Small intestine (tissue), 7 donors: ENCODE measurements around the gene GATD1. TPM values are rescaled to one million over a fixed set of nuclear protein-coding genes. Genes with fewer than 3 reads are reported as not detected.

Experiments
- DNase-seq, 2 donors: peaks; one replicate each; pipeline versions ENCODE4 v3.0.0 to v3.0.0-alpha.2; 2013
- FAIRE-seq: peaks from 2 replicates; lab custom pipeline; 2012; peaks lifted over from hg19 to GRCh38; lab: Jason Lieb, UNC
- H3K27ac ChIP-seq, 3 donors: one replicate each; pipeline ENCODE4 v1.5.1; 2013; ENCODE audit warnings: low read length in 2 of 3, mild to moderate bottlenecking in 2 of 3, control low read depth in 1 of 3, inconsistent platforms in 1 of 3, low read depth in 1 of 3, moderate library complexity in 1 of 3
- H3K27me3 ChIP-seq, 3 donors: one replicate each; pipeline ENCODE4 v1.6.1; 2013; ENCODE audit warnings: low read length in 3 of 3, inconsistent platforms in 1 of 3; ENCODE audit not compliant: control insufficient read depth in 3 of 3, insufficient read depth in 3 of 3
- H3K36me3 ChIP-seq, 3 donors: one replicate each; pipeline ENCODE4 v1.6.1; 2013; ENCODE audit warnings: low read length in 3 of 3, inconsistent platforms in 1 of 3, low read depth in 1 of 3, mild to moderate bottlenecking in 1 of 3, moderate library complexity in 1 of 3; ENCODE audit not compliant: control insufficient read depth in 3 of 3, insufficient read depth in 2 of 3
- H3K4me1 ChIP-seq, 3 donors: one replicate each; pipeline ENCODE4 v1.6.1; 2013; ENCODE audit warnings: low read length in 2 of 3, inconsistent platforms in 1 of 3, low read depth in 1 of 3, mild to moderate bottlenecking in 1 of 3, moderate library complexity in 1 of 3; ENCODE audit not compliant: control insufficient read depth in 3 of 3, insufficient read depth in 2 of 3
- H3K4me3 ChIP-seq, 3 donors: one replicate each; pipeline ENCODE4 v1.5.1; 2013; ENCODE audit warnings: low read length in 3 of 3, control low read depth in 1 of 3, inconsistent platforms in 1 of 3, low read depth in 1 of 3, mild to moderate bottlenecking in 1 of 3, moderate library complexity in 1 of 3
- H3K9me3 ChIP-seq, 2 donors: one replicate each; pipeline ENCODE4 v1.6.1; 2013; ENCODE audit warnings: low read depth in 1 of 2, low read length in 1 of 2; ENCODE audit not compliant: control insufficient read depth in 2 of 2, insufficient read depth in 1 of 2
- WGBS, 3 donors: extraction: QIAGEN DNeasy Blood & Tissue Kit; methylation state at CpG; one replicate each; pipeline ENCODE4 v1.1.7; 2013; 5-methylcytosine and 5-hydroxymethylcytosine counted together
- polyA plus RNA-seq, 4 donors: library from polyadenylated mRNA; stranded (reverse) in 3 of 4; unstranded in 1 of 4; fragments of 200-250 nt in 3 of 4; fragments of 120-200 nt in 1 of 4; gene quantifications; one replicate each; pipeline versions ENCODE4 v1.2.1 to v1.2.3, GENCODE V29; 2013
- donor health status: healthy with polysubstance abuse.
- donor health status: control.
- donor health status: control.
- donor health status: Bipolar disorder and iron deficiency.
- donor health status: healthy.

The GATD1 gene
- polyA plus RNA-seq, 4 donors: 12.2 to 55.6 (median 29.8) TPM

DNA sequence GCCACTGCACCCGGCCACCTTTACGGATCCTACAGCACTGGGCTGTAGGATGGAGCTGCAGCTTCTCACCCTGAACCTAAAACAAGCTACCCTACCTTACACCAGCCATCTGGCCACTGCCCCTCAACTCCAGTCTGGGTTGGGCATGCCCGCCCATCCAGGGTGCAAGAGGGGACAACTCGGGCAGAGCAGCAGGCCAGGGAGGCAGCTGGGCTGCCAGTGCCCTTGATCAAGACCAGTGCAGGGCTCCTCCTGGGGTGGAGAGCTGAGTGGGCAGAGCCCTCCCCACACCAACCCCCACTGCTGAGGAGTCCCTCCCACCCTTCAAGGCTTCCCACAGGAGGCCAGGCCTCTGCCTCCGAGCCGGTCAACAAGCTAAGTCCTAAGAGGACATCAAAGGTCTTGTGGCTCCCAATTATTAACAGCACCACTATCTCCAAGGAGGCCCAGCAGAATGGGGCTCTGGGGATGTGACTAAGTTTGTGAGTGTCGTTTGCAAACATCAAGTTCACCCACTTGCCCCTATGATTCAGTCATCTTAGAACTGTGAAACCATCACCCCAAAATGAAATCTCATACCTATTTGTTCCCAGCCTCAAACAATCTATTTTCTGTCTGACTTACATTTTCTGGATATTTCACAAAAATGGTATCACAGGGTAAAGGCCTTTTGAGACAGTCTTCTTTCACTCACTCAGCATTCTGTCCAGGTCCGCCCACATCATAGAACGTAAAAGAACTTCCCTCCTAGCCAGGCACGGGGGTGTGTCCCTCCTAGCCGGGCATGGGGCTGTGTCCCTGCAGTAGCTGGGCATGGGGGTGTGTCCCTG lies 11.0 kb downstream of the GATD1 start:
- no peaks in the 10 kb centered on the region for H3K9me3 ChIP-seq
- H3K36me3 ChIP-seq: peaks cover 2 to 89% (median 15%) of the 10 kb centered on the region in 3 donors
- DNase-seq (no peak), FAIRE-seq (no peak)
- H3K4me1 ChIP-seq: peaks cover 0 to 12% (median 0%) of the 10 kb centered on the region in 3 donors
- no peaks in the 10 kb centered on the region for H3K27me3 ChIP-seq
- no peak overlapping the region for H3K27ac ChIP-seq
- H3K4me3 ChIP-seq: no peak overlapping the region
- WGBS, 3 donors: 70 to 77% (median 73%) methylated on average over 11 of the region's 11 CpGs

GRCh38 chr11:765802-766091 lies 11.5 kb downstream of the GATD1 start:
- Histone ChIP-seq H3K27me3 (no peaks in the 10 kb centered on the region), H3K4me1 (peaks cover 0 to 12% (median 0%) of the 10 kb centered on the region in 3 donors), H3K4me3 (no peak overlapping the region), H3K27ac (no peak overlapping the region), H3K9me3 (no peaks in the 10 kb centered on the region), H3K36me3 (peaks cover under 1 to 89% (median 11%) of the 10 kb centered on the region in 3 donors)
- DNase-seq (no peak), FAIRE-seq (no peak)
- WGBS, 3 donors: 94 to 97% (median 95%) methylated on average over 8 of the region's 8 CpGs

- Histone ChIP-seq H3K9me3 (no peaks in the 10 kb centered on the region), H3K4me3 (no peak overlapping the region), H3K36me3 (peaks cover 3 to 89% (median 10%) of the 10 kb centered on the region in 3 donors), H3K4me1 (peaks cover 0 to 12% (median 0%) of the 10 kb centered on the region in 3 donors), H3K27ac (no peak overlapping the region), H3K27me3 (no peaks in the 10 kb centered on the region)
- FAIRE-seq (no peak), DNase-seq (peak; percentile 54 to 57)
- 67 to 77% (median 71%) methylated on average over 19 of the region's 19 CpGs for WGBS, 3 donors
Observed at GRCh38 chr11:765025-765801, 12.1 kb downstream of the GATD1 start.

DNA sequence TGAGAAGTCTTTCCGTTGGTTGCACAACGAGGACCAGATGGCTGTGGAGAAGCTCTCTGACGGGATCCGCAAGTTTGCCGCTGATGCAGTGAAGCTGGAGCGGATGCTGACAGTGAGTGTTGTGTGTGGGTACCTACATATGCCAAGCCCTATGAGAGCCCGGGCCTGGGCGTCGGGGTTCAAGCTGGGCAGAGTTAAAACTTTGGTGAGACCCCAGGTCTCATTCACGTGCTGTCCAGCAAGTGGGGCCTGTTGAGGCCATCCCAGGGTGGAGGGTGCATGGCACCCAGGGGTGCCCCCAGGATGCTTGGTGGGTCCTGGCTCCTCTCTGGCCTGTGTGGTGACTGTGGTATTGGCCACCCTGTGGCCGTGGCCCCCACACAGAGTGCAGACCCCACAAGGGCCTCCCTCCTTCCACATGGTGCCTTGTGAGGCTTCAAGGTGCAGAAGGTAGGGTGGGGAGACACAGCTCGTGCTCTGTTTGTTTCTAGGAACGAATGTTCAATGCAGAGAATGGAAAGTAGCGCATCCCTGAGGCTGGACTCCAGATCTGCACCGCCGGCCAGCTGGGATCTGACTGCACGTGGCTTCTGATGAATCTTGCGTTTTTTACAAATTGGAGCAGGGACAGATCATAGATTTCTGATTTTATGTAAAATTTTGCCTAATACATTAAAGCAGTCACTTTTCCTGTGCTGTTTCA lies 12.8 kb downstream of the GATD1 start:
- DNase-seq: no peak
- WGBS, 3 donors: 85 to 87% (median 85%) methylated on average over 18 of the region's 18 CpGs
- no peak overlapping the region for H3K27ac ChIP-seq
- H3K4me3 ChIP-seq: no peak overlapping the region
- no peaks in the 10 kb centered on the region for H3K27me3 ChIP-seq
- FAIRE-seq: no peak
- H3K9me3 ChIP-seq: no peaks in the 10 kb centered on the region
- H3K36me3 ChIP-seq: peaks cover 9 to 90% (median 15%) of the 10 kb centered on the region in 3 donors
- peaks cover 0 to 12% (median 0%) of the 10 kb centered on the region in 3 donors for H3K4me1 ChIP-seq

- no peak for FAIRE-seq
- DNase-seq: no peak
- H3K27me3 ChIP-seq: no peaks in the 10 kb centered on the region
- peaks cover 0 to 12% (median 0%) of the 10 kb centered on the region in 3 donors for H3K4me1 ChIP-seq
- no peaks in the 10 kb centered on the region for H3K9me3 ChIP-seq
- H3K36me3 ChIP-seq: peaks cover 9 to 90% (median 18%) of the 10 kb centered on the region in 3 donors
- H3K27ac ChIP-seq: peak overlapping the region in 2 of 3 donors; percentile 52 to 56
- 82 to 85% (median 85%) methylated on average over 16 to 22 of the region's 22 CpGs for WGBS, 3 donors
- H3K4me3 ChIP-seq: no peak overlapping the region
Observed at GRCh38 chr11:763549-764321, 13.6 kb downstream of the GATD1 start.

- Histone ChIP-seq H3K27ac (peak overlapping the region in 2 of 3 donors; percentile 52 to 84), H3K36me3 (peaks cover 9 to 93% (median 18%) of the 10 kb centered on the region in 3 donors), H3K9me3 (no peaks in the 10 kb centered on the region), H3K4me1 (peaks cover 0 to 12% (median 0%) of the 10 kb centered on the region in 3 donors), H3K27me3 (no peaks in the 10 kb centered on the region), H3K4me3 (no peak overlapping the region)
- DNase-seq (peak; percentile 57 to 83), FAIRE-seq (no peak)
- WGBS, 3 donors: 17 to 60% (median 44%) methylated on average over 14 to 24 of the region's 24 CpGs
Observed at GRCh38 chr11:763073-763463, 14.2 kb downstream of the GATD1 start.

DNA sequence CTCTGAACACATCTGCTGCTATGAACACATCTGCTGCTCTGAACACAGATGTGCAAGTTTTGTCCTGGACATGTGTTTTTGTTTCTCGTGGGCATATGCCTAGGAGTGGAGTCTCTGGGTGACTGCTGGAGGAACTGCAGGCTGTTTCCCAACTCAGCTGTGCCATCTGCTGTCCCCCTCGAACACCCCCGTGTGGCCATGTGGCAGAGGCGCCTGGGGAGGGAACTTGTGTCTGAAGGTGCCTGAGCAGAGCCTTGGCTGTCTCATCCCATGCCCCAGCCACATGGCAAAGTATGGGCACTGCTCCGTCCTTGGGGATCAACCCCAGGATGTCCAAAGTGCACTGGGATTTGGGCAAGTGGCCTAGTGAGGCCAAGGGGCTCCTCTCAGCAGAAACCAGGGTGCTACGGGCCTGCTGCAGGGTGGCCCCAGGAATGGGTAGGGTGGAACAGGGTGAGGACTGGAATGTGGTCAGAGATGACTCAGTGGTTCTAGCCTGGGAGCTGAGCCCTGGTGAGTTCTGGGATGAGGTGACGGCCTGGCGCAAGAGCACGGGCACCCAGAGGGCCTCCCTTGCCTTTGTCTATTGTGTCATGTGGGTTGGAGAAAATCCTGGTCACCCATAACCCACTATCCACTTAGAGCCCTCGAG lies 14.7 kb downstream of the GATD1 start:
- Histone ChIP-seq H3K9me3 (no peaks in the 10 kb centered on the region), H3K36me3 (peaks cover 9 to 92% (median 18%) of the 10 kb centered on the region in 3 donors), H3K4me1 (peaks cover 0 to 12% (median 0%) of the 10 kb centered on the region in 3 donors), H3K27me3 (no peaks in the 10 kb centered on the region), H3K27ac (peak overlapping the region in 2 of 3 donors; percentile 52 to 84), H3K4me3 (no peak overlapping the region)
- 18 to 45% (median 44%) methylated on average over 10 of the region's 10 CpGs for WGBS, 3 donors
- FAIRE-seq (no peak), DNase-seq (peak; percentile 48 to 67)
